Measurements from ENCODE around the gene CDK5R1. TPM values are rescaled to one million over a fixed set of nuclear protein-coding genes. Genes with fewer than 3 reads are reported as not detected.

CDK5R1 gene
- total RNA-seq, 1 experiment from 2014 or later: 9.9 TPM

- Mint-ChIP-seq H3K4me1 (no peaks in the 10 kb centered on the region), H3K27me3 (ENCODE audit: low read depth) (no peaks in the 10 kb centered on the region), H3K27ac (no peak overlapping the region), H3K9me3 (no peaks in the 10 kb centered on the region), H3K4me3 (no peak overlapping the region), H3K36me3 (peaks cover 81% of the 10 kb centered on the region)
- POLR2A ChIA-PET: no interaction called here
- CTCF ChIA-PET: interaction anchor here (1.5 to 1.6 kb wide), 2 partner anchors 10 to 27 kb away, joined by 5 to 6 read pairs; partner anchors contain the start of gene PSMD11
- DNase-seq (ENCODE audit: low spot score) (no peak), ATAC-seq (no peak)
- TF ChIP-seq ZNF232 (CRISPR knock-in tag; IDR thresholded peaks at IDR 0.05) (no peak), ATF1 (CRISPR knock-in tag; IDR thresholded peaks at IDR 0.05) (no peak), OVOL2 (CRISPR knock-in tag; IDR thresholded peaks at IDR 0.05; ENCODE audit: borderline replicate concordance) (no peak), NR1H2 (CRISPR knock-in tag; IDR thresholded peaks at IDR 0.05) (no peak), TEAD1 (CRISPR knock-in tag; IDR thresholded peaks at IDR 0.05) (no peak), ZNF423 (CRISPR knock-in tag; IDR thresholded peaks at IDR 0.05) (no peak), GRHL2 (CRISPR knock-in tag; IDR thresholded peaks at IDR 0.05; ENCODE audit: insufficient replicate concordance, severe bottlenecking) (no peak), ZNF532 (CRISPR knock-in tag; IDR thresholded peaks at IDR 0.05; ENCODE audit: borderline replicate concordance) (no peak), KAT7 (CRISPR knock-in tag; IDR thresholded peaks at IDR 0.05; ENCODE audit: borderline replicate concordance) (no peak), ZBTB21 (CRISPR knock-in tag; IDR thresholded peaks at IDR 0.05; ENCODE audit: borderline replicate concordance) (no peak), PRRX2 (CRISPR knock-in tag; IDR thresholded peaks at IDR 0.05) (no peak), GABPB1 (CRISPR knock-in tag; IDR thresholded peaks at IDR 0.05) (no peak), ZNF396 (CRISPR knock-in tag; IDR thresholded peaks at IDR 0.05; ENCODE audit: borderline replicate concordance) (no peak), USF2 (CRISPR knock-in tag; IDR thresholded peaks at IDR 0.05) (no peak), ETV6 (CRISPR knock-in tag; IDR thresholded peaks at IDR 0.05) (no peak), MXD4 (CRISPR knock-in tag; IDR thresholded peaks at IDR 0.05; ENCODE audit: borderline replicate concordance) (no peak)
- TF ChIP-seq, protein P1, sequence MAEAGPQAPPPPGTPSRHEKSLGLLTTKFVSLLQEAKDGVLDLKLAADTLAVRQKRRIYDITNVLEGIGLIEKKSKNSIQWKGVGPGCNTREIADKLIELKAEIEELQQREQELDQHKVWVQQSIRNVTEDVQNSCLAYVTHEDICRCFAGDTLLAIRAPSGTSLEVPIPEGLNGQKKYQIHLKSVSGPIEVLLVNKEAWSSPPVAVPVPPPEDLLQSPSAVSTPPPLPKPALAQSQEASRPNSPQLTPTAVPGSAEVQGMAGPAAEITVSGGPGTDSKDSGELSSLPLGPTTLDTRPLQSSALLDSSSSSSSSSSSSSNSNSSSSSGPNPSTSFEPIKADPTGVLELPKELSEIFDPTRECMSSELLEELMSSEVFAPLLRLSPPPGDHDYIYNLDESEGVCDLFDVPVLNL (CRISPR knock-in tag; IDR thresholded peaks at IDR 0.05; ENCODE audit: borderline replicate concordance, low read depth): no peak
These were observed 15.1 kb upstream of the CDK5R1 start for GRCh38 chr17:32471652-32472051.

GRCh38 chr17:32475258-32475657 is 11.5 kb upstream of the CDK5R1 start:
- CTCF ChIA-PET: no interaction called here
- Mint-ChIP-seq H3K27ac (no peak overlapping the region), H3K4me3 (no peak overlapping the region), H3K27me3 (ENCODE audit: low read depth) (no peaks in the 10 kb centered on the region), H3K4me1 (peaks cover 11% of the 10 kb centered on the region), H3K36me3 (peaks cover 85% of the 10 kb centered on the region), H3K9me3 (no peaks in the 10 kb centered on the region)
- TF ChIP-seq ZNF232 (CRISPR knock-in tag; IDR thresholded peaks at IDR 0.05): no peak
- TF ChIP-seq JUN (CRISPR knock-in tag; IDR thresholded peaks at IDR 0.05): no peak
- no peak for TF ChIP-seq GTF2I (CRISPR knock-in tag; conservative IDR thresholded peaks at IDR 0.05)
- POLR2A ChIA-PET: no interaction called here
- DNase-seq (ENCODE audit: low spot score): no peak
- ATAC-seq: no peak
